IPS-NIHi11 (cell line): Measurements from ENCODE around the gene CD19.
"Not testable (repeated sequence)": the region's sequence is repeated elsewhere in the genome, so short reads cannot be mapped to it uniquely, and the experiment has no call there.

Source experiments
- DNase-seq: peaks from one replicate; pipeline ENCODE4 v3.0.0; 2012; ENCODE audit warnings: mixed read lengths, low spot score

The CD19 gene

DNA sequence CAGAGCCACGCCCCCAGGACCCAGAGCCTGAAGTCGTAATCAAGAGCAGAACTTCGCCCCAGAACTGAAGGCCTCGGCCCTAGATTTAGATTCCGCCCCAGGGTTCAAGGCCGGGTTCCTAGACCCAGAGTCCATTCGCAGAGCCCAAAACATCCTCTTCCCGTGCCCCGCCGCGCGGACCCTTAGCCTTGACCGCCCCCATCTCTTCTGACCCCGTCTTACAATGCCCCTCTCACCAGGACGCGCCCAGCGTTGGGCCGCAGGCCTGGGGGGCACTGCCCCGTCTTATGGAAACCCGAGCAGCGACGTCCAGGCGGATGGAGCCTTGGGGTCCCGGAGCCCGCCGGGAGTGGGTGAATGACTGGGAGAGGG lies 5.0 kb downstream of the CD19 start:
- DNase-seq, result peak; percentile 17

DNA sequence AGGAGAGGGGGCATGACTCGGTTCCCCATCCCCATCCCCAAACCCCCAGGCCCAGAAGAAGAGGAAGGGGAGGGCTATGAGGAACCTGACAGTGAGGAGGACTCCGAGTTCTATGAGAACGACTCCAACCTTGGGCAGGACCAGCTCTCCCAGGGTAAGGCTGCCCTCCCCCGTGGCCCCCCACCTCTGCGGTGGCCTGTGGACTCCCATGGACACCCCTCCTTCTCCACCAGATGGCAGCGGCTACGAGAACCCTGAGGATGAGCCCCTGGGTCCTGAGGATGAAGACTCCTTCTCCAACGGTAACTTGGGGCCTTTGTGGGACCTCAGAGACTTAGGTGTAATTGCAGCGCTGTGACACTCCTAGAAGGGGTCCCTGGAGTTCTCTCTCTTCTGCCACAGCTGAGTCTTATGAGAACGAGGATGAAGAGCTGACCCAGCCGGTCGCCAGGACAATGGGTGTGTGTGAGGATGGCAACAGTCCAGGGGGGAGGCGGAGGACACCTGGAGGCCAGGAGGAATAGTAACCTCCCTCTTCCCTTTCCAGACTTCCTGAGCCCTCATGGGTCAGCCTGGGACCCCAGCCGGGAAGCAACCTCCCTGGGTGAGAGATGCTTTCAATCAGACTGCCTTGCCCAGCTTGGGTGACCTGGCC lies 5.6 kb downstream of the CD19 start:
- DNase-seq, result peak; percentile 22

DNA sequence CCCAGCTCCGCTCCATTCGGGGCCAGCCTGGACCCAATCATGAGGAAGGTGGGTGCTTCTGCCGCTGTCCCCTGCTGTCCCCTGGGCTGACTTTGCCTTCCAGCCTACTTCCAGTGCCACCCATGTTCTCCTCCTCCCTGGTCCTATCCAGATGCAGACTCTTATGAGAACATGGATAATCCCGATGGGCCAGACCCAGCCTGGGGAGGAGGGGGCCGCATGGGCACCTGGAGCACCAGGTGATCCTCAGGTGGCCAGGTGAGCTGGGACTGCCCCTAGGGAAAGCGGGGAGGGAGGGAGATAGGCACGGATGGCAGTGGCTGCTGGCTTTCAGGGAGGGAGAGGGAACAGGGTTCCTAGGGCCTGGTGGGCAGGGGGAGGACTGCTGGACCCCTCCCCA lies 7.0 kb downstream of the CD19 start:
- no peak for DNase-seq

DNA sequence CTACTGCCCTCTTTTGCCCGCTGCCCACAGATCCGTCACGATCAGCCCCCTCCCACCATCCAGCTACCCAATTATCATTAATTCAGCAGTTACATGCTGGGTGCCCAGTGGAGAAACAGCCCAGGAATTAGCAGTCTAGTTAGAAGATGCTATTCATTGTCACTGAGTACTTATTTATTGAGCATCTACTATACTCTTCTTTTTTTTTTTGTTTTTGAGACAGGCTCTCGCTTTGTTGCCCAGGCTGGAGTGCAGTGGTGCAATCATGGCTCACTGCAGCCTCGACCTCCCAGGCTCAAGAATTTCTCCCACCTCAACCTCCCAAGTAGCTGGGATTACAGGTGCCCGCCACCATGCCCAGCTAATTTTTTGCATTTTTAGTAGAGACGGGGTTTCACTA lies 8.1 kb downstream of the CD19 start:
- not testable (repeated sequence) for DNase-seq

DNA sequence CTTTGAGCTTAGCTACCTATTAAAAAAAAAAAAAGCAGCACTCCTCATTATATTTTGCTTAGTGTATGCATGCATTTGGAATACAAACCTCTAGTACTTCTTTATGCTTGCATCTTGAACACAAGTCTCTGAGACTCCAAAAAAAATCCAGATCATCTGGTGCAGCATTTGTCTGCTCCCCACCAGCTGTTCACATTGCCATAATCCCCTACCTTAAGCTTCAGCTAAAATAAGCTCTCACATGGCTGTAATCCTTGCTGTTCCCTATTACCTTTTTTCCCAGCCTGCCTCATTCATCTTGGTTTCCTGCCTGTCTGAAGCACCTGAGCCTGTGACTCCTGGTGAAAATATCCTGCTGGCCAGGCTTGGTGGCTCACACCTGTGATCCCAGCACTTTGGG lies 11.5 kb downstream of the CD19 start:
- no peak for DNase-seq

DNA sequence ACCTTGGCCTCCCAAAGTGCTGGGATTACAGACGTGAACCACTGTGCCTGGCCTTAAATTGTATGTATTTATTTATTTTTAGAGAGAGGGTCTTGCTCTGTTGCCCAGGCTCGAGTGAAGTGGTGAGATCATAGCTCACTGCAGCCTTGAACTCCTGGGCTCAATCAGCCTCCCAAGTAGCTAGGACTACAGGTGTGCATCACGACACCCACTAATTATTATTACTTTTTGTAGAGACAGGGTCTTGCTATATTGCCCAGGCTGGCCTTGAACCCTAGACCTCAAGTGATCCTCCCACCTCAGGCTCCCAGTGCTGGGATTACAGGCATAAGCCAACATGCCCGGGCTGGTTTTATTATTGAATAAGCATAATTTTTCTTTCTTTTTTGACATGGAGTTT lies 14.9 kb downstream of the CD19 start:
- no peak for DNase-seq

DNA sequence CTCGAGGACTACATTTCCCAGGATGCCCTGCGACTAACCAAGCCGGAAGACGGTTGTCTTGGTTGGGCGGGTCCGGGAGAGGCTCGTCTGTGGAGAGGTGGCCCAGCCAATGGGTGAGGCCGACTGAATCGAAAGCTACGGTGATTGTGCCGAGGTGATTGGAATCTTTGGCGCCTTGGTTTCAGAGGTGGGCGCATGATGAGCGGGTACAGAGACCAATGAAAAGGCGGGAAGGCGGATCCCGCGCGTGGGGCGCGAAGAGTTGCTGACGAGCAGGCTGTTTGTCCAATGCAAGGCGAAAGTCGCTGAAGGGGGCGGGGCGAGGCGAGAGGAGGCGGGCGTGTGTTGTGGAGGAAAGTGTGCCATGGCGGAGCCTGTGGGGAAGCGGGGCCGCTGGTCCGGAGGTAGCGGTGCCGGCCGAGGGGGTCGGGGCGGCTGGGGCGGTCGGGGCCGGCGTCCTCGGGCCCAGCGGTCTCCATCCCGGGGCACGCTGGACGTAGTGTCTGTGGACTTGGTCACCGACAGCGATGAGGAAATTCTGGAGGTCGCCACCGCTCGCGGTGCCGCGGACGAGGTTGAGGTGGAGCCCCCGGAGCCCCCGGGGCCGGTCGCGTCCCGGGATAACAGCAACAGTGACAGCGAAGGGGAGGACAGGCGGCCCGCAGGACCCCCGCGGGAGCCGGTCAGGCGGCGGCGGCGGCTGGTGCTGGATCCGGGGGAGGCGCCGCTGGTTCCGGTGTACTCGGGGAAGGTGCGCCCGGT lies 19.1 kb downstream of the CD19 start, which contains the start of gene NFATC2IP:
NFATC2IP (plus strand) TSS at position 290 of the 762 bp plus-strand sequence; CDS start at position 365, 75 bp downstream.
- peak; percentile 99 for DNase-seq

DNA sequence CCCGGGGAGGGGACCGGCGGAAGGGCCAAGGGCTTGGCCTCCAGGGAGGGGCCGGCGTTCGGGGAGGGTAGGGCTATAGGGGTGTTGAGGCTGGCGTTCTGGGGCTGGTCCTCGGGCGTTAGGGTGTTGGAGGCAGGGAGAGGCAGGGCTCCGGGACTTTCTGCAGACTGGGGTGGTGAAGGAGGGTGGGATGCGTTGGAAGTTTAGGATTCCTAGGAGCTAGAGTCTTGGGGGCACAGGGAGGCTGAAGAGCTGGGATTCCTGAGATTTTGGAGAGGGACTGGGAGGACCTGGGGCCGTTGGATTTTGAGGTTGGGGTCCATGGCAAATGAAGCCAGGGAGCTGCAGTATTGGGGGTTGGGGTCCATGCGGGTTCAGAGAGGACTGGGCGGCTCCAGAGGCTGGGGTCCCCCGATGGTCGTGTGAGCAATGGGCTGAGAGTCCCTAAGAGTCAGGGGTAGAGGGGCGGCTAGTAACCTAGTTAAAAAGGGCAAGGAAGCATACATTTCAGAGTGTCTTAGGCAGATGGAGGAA lies 19.7 kb downstream of the CD19 start:
- no peak for DNase-seq

DNA sequence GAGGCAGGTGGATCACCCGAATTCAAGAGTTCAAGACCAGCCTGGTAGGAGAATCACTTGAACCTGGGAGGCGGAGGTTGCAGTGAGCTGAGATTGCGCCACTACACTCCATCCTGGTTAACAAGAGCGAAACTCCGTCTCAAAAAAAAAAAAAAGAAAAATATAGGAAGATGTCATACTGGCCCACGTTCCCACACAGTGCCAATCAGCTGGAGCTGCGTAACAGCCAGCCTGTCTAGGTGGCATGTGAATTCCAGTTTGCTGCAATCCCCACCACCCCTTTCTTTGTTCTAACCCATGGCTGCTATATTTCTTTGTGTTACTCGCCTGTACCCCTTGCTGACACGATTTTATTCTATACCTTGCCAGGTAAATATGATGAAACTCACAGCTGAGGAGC lies 26.4 kb downstream of the CD19 start:
- no peak for DNase-seq

DNA sequence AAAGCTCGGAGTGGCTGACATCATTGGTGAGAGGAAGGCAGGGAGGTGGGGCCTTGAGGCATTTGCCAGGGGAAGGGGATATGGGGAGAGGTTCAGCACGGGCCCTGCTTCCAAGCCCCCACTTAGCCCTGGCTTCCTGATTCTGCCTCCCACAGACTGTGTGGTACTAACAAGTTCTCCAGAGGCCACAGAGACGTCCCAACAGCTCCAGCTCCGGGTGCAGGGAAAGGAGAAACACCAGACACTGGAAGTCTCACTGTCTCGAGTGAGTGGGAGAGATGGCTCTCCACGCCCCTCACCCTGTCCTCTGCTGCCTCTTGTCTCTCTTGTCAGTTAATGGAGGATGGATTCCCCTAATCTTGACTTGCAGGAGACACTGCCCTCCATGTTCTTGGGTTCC lies 27.1 kb downstream of the CD19 start:
- no peak for DNase-seq

DNA sequence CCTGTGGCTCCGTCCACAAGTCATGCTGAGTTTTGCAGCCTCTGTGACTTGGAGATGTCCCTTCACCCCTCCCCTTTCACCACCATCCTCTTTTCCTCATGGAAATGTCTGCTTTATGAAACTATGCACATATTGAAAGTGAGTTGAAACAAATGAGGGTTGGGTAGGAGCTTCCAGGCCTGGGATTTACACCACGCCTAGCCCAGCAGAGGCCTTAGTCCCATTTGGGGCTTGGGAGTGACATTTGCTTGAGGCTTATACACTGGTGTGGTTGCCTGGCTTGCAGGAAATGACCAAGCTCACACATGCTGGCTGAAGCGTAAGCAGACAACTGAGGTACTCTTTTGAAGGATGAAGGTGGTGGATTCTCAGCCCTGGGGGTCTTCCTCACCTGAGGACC lies 32.3 kb downstream of the CD19 start:
- no peak for DNase-seq

DNA sequence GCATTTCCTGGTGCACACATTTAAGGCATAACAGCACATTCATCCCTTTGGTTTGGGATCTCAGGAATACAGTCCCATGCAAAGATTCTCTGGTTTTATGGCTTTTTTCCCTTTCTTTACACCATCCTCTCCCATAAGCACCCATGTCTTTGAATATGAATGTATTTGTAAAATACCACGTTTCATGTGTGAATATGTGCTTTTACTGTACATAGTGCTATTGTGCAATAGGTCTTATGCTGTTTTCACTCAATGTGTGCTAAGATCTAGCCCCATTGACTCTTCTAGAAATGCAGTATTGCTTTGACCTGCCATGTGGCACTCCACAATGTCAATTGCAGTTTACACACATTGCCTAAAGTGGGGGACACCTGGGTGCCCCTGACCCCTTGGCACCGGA lies 32.7 kb downstream of the CD19 start:
- no peak for DNase-seq

DNA sequence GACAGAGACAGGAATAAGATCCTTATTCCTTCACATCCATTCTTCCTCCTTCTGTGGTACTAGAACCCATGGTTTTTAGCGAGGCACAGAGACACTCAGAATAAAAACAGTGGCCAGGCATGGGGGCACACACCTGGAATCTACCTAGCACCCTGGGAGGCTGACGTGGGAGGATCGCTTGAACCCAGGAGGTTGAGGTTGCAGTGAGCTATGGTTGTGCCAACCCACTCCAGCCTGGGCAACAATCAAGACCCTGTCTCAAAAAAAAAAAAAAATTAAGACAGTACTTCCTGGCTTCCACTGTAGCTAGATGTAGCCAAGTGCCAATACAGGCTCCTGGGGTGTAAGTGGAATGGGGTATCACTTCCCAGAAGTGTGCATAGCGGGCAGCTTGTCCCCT lies 35.4 kb downstream of the CD19 start:
- no peak for DNase-seq

DNA sequence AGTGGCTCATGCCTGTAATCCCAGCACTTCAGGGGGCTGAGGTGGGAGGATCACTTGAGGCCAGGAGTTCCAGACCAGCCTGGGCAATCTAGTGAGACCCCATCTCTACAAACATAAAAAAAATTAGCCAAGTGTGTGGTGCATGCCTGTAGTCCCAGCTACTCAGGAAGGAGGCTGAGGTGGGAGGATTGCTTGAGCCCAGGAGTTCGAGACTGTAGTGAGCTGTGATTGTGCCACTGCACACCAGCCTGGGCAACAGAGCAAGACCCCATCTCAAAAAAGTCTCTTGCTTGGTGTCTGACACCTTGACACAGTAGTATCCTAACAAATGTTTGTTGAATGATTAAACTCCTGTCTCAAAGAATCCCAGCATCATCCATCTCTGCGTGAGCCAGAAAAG lies 37.9 kb downstream of the CD19 start:
- not testable (repeated sequence) for DNase-seq

DNA sequence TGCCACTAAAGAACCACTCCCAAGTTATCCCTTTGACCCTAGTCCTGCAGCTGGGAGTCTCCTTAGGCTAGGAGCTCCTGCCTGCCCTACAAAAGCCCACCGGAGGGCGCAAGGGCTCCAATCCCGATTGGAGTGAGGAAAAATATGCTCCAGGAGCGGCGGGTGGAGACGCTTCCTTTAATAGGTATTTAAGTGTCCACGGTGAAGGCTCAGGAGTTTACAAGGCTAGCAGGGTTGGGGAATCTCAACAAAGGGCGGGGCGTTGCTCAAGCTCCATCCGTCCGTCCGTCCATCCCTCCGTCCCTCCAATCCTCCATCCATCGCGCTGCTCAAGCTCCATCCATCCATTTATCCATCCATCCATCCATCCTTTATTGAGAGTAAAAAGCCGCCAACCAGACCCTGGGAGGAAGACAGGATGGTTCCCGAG lies 42.3 kb downstream of the CD19 start:
- DNase-seq, result peak; percentile 70

DNA sequence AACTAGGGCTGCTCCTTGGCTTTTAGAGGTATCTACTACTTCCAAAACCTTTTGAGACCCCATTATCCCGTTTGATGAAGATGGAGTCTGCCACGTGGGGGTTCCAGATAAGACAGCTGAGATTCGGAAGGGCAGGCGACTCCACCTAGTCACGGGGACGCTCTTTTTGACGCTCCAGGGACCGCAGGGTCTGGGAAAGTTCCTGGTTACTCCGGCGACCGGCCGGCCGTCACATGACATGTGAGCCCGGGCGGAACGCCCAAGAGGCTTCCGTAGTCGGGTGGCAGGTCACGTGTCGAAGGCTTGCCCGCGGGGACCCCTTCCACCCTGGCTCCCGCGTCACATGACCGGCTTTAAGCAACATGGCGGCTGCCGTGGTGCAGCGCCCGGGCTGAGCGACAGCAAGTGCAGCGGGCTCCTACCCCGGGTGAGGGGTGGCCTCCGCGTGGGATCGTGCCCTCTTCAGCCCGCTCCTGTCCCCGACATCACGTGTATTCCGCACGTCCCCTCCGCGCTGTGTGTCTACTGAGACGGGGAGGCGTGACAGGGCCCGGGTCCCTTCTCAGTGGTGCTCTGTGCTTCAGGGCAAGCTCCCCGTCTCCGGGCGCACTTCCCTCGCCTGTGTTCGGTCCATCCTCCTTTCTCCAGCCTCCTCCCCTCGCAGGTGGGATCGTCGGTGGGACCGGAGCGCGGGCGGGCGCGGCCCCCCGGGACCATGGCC lies 42.8 kb downstream of the CD19 start, which contains the start of gene SPNS1:
SPNS1 (plus strand) TSS at position 342 of the 721 bp plus-strand sequence; CDS start at position 716, 374 bp downstream.
- peak; percentile 99 for DNase-seq

DNA sequence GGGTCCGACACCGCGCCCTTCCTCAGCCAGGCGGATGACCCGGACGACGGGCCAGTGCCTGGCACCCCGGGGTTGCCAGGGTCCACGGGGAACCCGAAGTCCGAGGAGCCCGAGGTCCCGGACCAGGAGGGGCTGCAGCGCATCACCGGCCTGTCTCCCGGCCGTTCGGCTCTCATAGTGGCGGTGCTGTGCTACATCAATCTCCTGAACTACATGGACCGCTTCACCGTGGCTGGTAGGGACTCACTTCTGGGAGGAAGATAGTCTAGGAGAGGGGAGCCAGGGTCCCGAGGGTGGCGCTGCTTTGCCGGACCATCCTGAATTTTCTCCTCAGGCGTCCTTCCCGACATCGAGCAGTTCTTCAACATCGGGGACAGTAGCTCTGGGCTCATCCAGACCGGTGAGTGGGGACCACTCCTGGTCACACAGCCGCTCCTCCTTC lies 43.4 kb downstream of the CD19 start:
- no peak for DNase-seq

DNA sequence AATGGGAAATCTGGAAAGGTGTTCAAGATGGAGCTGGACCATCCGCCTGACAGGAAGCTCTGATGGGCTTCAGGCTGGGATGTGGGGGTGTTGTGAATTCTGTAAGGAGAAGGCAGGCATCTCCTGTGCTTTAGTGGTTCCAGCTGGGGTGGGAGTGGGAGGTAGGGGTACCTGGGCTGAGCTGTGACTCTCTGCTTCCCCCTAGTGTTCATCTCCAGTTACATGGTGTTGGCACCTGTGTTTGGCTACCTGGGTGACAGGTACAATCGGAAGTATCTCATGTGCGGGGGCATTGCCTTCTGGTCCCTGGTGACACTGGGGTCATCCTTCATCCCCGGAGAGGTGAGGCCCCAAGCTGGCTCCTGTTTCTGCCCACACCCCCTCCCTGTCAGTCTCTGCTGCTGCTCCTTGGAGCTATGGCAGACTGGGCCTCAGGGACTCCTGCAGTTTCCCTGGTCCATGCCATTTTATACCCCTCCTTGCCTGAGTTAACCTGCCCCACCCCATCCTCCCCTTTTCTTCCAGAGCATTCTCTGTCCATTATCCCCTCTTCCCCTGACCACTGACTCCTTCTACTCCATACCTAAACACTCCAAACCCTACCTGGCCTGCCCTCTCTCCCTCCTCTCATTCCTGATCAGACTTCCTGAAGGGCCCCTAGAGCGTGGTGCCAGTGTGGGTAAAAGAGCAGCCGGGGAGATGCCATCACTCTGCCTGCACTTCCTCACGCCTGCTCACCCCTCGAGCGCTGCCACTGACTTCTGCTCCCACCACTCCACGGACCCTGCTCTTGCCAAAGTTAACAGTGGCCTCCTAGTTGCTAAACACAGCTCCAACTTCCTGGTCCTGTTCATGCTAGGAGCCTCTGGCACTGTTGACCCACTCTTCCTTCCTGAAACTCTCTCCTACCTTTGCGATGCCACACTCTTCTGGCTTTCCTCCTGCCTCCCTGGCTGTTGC lies 46.2 kb downstream of the CD19 start:
- DNase-seq, result peak; percentile 78

DNA sequence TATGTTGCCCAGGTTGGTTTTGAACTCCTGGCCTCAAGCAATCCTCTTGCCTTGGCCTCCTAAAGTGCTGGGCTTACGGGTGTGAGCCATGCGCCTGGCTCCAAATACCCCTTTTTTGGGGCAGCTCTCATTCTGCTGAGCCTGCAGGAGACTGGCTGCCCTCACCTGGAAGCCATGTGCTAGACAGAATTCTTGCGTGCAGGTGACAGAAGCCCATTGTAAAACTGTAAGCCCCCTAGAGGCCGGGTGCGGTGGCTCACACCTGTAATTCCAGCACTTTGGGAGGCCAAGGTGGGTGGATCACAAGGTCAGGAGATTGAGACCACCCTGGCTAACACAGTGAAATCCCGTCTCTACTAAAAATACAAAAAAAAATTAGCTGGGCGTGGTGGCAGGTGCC lies 48.6 kb downstream of the CD19 start:
- DNase-seq, result not testable (repeated sequence)

DNA sequence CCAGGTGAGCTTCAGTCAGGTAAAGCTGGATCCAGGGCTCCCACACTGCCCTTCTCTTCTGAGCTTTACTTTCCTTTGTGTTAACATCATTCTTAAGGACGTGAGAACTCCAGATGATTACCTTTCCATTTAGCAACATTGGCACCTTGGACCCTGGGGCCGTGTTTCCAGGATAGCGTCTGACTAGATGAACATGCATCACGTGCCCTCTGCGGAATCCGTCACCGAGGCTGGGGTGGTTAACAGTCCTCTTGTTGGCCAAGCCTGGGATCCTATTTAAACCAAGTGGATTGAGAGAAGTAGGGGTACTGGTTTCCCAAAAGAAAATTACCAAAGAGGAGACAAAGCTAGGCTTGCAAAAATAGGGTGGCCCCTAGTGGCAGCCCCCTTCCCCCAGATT lies 49.2 kb downstream of the CD19 start:
- DNase-seq, result no peak

DNA sequence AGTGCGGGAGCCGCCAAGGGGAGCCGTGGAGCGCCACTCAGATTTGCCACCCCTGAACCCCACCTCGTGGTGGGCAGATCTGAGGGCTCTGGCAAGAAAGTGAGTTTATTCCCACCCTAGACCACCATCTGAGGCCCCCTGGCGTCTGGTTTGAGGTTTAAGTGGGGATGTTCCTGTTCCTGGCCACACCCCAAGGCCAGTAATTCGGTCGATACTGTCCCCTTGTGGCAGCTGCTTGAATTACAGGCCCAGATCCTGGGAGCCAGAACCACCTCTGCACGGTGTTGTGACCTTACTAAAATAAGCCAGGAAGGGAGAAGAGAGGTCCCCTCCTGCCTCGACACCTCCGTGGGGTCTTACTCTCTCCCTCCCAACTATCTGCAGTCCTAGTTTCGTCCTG lies 49.7 kb downstream of the CD19 start:
- DNase-seq, result peak; percentile 87
